Mucosa of stomach (tissue), 1 donor: ENCODE results near the gene TLNRD1.

Source experiments
- H3K27me3 ChIP-seq: one replicate; pipeline ENCODE4 v1.7.0; 2013; ENCODE audit warnings: mild to moderate bottlenecking, low read length; ENCODE audit not compliant: control insufficient read depth, insufficient read depth
- H3K36me3 ChIP-seq: one replicate; pipeline ENCODE4 v1.7.0; 2013; ENCODE audit warnings: low read length; ENCODE audit not compliant: control insufficient read depth, insufficient read depth
- H3K4me1 ChIP-seq: one replicate; pipeline ENCODE4 v1.7.0; 2013; ENCODE audit warnings: mild to moderate bottlenecking, low read length; ENCODE audit not compliant: control insufficient read depth, insufficient read depth
- H3K4me3 ChIP-seq: one replicate; pipeline ENCODE4 v1.7.0; 2013; ENCODE audit warnings: low read length
- H3K9ac ChIP-seq: one replicate; pipeline ENCODE4 v1.7.0; 2013; ENCODE audit warnings: mild to moderate bottlenecking, low read length, moderate library complexity
- H3K9me3 ChIP-seq: one replicate; pipeline ENCODE4 v1.7.0; 2013; ENCODE audit warnings: mild to moderate bottlenecking, low read length, moderate library complexity; ENCODE audit not compliant: control insufficient read depth
- donor health status: Pancreatic carcinoma.

Gene TLNRD1

DNA sequence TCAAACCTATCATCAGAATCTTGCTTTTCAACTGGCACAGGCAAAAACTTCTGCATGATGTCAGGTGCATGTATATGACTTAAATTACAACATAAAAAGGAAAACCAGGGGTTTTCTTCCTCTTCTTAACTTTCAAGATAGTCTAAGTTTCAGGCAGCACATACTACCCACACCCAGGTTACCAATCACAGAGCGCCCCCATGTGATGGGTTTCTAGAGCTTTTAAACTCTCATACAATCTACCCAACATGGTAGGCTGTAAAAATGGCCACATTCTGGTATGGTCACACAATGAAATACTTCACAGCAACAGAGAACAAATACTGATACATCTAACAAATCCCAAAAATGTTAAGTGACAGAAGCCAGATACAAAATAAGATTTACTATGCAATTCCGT, 18.5 kb upstream of the TLNRD1 start:
- Histone ChIP-seq H3K4me3 (no peak overlapping the region), H3K9ac (no peak overlapping the region), H3K9me3 (no peaks in the 10 kb centered on the region), H3K4me1 (peaks cover 10% of the 10 kb centered on the region), H3K27me3 (no peaks in the 10 kb centered on the region), H3K36me3 (peaks cover 12% of the 10 kb centered on the region)

DNA sequence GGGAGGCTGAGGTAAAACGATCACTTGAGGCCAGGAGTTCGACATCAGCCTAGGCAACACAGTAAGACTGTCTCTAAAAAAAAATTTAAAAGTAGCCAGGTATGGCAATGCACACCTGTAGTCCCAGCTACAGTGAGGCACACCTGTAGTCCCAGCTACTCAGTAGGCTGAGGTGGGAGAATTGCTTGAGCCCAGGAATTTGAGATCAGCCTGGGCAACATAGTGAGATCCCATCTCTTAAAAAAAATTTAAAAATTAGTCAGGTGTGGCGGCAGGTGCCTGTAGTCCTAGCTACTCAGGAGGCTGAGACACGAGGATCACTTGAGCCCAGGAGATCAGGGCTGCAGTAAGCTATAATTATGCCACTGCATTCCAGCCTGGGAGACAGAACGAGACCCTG, 17.9 kb upstream of the TLNRD1 start:
- peaks cover 10% of the 10 kb centered on the region for H3K4me1 ChIP-seq
- no peak overlapping the region for H3K4me3 ChIP-seq
- H3K27me3 ChIP-seq, result no peaks in the 10 kb centered on the region

DNA sequence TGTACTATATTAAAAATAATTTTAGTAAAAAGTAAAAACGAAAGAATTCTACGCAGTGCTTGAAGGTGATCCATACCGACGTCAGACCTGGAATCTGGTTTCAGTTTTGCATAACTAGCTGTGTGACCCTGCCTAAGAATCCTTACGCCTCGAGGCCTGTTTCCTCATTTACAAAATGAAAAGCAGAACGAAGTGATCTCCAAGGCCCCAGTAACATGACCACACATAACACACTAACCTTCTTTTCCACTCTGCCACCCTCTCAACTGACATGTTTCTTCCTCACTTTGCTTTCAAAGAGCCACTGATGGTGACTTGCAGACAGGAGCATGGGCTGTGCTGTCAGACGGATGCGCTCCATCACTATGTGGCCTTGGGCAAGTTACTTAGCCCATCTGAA, 15.9 kb upstream of the TLNRD1 start:
- Histone ChIP-seq H3K4me3 (no peak overlapping the region), H3K27me3 (no peaks in the 10 kb centered on the region), H3K9me3 (no peaks in the 10 kb centered on the region), H3K4me1 (no peaks in the 10 kb centered on the region), H3K36me3 (peaks cover 4% of the 10 kb centered on the region), H3K9ac (no peak overlapping the region)

More for the DNA sequence above, 17.9 kb upstream of the TLNRD1 start:
- H3K36me3 ChIP-seq, result peaks cover 12% of the 10 kb centered on the region
- no peak overlapping the region for H3K9ac ChIP-seq
- no peaks in the 10 kb centered on the region for H3K9me3 ChIP-seq

- Histone ChIP-seq H3K4me1 (no peaks in the 10 kb centered on the region), H3K36me3 (no peaks in the 10 kb centered on the region), H3K27me3 (no peaks in the 10 kb centered on the region), H3K9me3 (no peaks in the 10 kb centered on the region), H3K9ac (no peak overlapping the region), H3K4me3 (no peak overlapping the region)
Observed at GRCh38 chr15:80985981-80986380, 14.7 kb upstream of the TLNRD1 start.

GRCh38 chr15:80986487-80986886, 14.2 kb upstream of the TLNRD1 start:
- Histone ChIP-seq H3K36me3 (no peaks in the 10 kb centered on the region), H3K27me3 (no peaks in the 10 kb centered on the region), H3K4me1 (no peaks in the 10 kb centered on the region), H3K9me3 (no peaks in the 10 kb centered on the region), H3K4me3 (no peak overlapping the region), H3K9ac (no peak overlapping the region)

DNA sequence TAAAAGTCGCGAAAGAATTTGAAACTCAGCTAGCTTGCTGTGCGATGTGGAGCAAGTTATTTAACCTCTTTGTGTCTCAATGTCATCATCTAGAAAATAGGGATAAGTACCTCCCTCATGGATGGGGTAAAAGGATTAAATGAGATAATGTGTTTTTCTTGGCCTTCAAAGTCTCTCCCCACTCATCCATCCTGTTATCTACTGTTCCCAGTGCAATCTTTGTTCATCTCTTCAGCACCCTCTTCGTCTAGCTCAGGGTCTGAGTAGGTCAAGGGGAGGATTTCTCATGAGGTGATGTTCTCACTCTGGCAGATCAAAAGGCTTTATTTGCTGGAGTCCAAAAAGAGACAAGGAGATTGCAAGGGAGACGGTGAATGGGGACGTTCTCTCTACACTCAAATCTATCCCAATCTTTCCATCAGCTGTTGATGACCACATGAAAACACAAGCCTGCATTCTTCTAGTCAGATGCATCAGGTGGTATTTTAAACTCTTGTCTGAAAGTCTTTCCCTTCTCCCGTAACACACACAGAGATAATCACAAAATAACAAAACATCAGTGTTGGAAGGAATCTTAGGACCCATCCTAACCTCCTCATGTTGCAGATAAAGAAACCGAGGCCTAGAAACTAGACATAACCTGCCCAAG, 12.5 kb upstream of the TLNRD1 start:
- Histone ChIP-seq H3K27me3 (no peaks in the 10 kb centered on the region), H3K9me3 (no peaks in the 10 kb centered on the region), H3K4me1 (no peaks in the 10 kb centered on the region), H3K4me3 (no peak overlapping the region), H3K9ac (no peak overlapping the region), H3K36me3 (no peaks in the 10 kb centered on the region)

DNA sequence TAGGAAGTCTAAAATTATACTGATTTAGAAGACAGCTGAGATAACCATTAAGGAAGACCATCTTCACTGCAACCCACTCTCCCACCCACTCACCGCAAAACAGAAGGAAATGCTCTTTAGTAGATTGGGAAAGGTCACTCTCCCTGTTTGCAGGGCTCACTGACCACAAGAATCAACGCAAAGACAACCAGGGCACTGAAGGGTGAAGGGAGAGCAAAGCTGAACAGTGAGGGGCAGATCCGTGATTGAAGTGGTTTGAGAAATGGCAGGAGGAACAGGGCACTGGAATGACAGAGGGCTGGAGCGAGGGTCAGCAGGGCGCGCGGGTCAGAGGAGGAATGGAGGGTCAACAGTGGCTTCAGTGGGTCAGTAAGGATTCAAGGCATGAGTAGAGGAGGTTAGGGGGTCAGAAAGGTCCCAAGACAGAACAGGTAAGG, 11.6 kb upstream of the TLNRD1 start:
- no peaks in the 10 kb centered on the region for H3K4me1 ChIP-seq
- peak overlapping the region; percentile 95 for H3K9ac ChIP-seq
- H3K9me3 ChIP-seq, result no peaks in the 10 kb centered on the region
- H3K4me3 ChIP-seq, result peak overlapping the region; percentile 85
- H3K36me3 ChIP-seq, result no peaks in the 10 kb centered on the region
- no peaks in the 10 kb centered on the region for H3K27me3 ChIP-seq

DNA sequence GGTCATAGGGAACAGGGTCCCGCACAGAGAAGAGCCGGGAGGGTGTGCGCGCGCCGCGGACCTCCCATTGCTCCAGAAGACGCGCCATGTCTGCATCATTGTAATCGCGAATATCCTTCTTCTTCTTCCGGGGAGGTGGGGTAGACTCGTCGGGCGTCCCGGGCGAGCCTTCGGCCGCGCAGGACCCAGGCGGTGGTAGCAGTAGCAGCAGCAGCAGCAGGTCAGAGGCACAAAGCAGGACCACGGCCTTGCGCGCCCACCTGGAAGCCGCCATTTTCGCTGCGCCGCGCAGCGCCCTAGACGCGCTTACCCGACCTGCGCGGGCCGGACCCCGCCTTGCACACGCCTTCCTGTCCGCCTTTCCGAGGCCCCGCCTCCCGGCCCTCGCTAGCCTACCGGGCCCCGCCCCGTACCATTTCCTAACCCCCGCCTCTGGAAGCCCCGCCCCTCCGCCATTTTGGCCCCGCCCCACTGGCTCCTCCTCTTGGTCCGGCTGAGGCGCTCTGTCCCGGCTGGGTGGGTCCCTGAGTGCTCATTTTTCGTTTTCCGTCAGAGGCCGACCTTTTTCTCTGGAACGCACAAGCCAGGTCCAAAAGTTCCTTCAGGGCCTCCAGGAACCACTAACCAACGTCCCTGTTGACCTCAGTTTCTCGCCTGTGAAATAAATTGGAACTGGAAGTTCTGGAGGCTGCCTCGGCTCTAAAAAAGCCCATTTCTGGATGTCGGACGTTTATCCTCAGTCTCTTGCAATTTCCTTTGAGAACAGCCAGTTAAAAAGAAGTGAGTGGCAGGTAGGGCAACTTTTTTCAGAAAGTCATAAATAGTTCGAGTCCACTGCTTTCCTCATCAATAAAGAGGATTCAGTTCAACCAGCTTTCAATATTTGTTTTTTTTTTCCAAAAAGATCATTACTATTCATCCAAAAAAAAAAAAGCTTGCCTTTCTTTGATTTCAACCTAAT, 10.9 kb upstream of the TLNRD1 start, which contains the start of gene MESD:
MESD (minus strand) TSS at position 302 of the 961 bp plus-strand sequence; CDS start at position 274, 28 bp downstream.
- Histone ChIP-seq H3K9me3 (no peaks in the 10 kb centered on the region), H3K4me3 (peak within 1 kb of the TSS; percentile 85), H3K9ac (peak within 1 kb of the TSS; percentile 95), H3K36me3 (no peaks in the 10 kb centered on the region), H3K27me3 (no peaks in the 10 kb centered on the region), H3K4me1 (no peaks in the 10 kb centered on the region)

GRCh38 chr15:80990955-80991354, 9.8 kb upstream of the TLNRD1 start:
- Histone ChIP-seq H3K4me3 (no peak overlapping the region), H3K4me1 (no peaks in the 10 kb centered on the region), H3K27me3 (no peaks in the 10 kb centered on the region), H3K9me3 (no peaks in the 10 kb centered on the region), H3K9ac (no peak overlapping the region), H3K36me3 (no peaks in the 10 kb centered on the region)

GRCh38 chr15:80991421-80991820, 9.3 kb upstream of the TLNRD1 start:
- Histone ChIP-seq H3K4me3 (no peak overlapping the region), H3K4me1 (no peaks in the 10 kb centered on the region), H3K27me3 (no peaks in the 10 kb centered on the region), H3K36me3 (no peaks in the 10 kb centered on the region), H3K9ac (no peak overlapping the region), H3K9me3 (no peaks in the 10 kb centered on the region)

DNA sequence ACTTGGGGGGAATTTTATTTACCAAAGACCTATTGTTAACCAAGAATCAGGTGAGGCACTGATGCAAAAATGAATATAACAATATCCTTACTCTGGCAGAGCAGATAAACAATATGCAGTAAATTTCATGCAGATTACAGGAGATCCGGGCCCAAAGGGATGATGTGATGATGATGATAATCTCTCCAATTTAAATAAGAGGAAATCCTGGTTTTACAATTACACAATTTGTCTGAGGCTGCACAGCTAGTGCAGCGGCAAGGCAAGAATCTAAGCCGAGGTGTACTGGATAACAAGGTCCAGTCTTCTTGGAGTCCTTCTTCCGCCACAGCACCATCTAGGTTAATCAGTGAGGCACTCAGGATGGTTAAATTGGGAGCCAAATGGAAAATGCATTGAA, 8.7 kb upstream of the TLNRD1 start:
- Histone ChIP-seq H3K4me1 (no peaks in the 10 kb centered on the region), H3K4me3 (no peak overlapping the region), H3K36me3 (no peaks in the 10 kb centered on the region), H3K9ac (no peak overlapping the region), H3K27me3 (no peaks in the 10 kb centered on the region), H3K9me3 (no peaks in the 10 kb centered on the region)

GRCh38 chr15:80992441-80992840, 8.3 kb upstream of the TLNRD1 start:
- no peaks in the 10 kb centered on the region for H3K36me3 ChIP-seq
- H3K4me3 ChIP-seq, result no peak overlapping the region
- H3K9ac ChIP-seq, result no peak overlapping the region
- H3K9me3 ChIP-seq, result no peaks in the 10 kb centered on the region
- H3K27me3 ChIP-seq, result no peaks in the 10 kb centered on the region
- no peaks in the 10 kb centered on the region for H3K4me1 ChIP-seq
